ENCODE data around the gene TFCP2L1. TPM values are rescaled to one million over a fixed set of nuclear protein-coding genes. Genes with fewer than 3 reads are reported as not detected.

Gene TFCP2L1
- total RNA-seq, 1 experiment from 2014 or later: 2.4 TPM

DNA sequence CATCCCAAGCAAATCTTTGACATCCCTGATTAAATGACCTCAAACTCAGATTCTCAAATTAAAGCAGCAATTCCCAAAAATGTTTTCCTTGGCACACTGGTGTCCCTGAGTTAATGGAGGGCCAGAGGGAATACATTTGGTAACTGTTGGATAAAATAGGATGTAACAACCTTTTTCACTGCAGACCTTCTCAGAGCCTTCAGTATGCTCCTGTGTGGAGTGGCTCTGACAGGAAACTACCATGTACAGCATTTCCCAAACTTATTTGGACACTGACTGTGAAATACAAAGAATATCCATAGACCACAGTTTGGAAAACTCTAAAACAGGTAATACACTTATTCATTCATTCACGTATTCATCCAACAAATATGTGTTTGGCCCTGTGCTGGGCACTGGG is 91.8 kb downstream of the TFCP2L1 start:
- ATAC-seq: no peak
- H2AFZ ChIP-seq (ENCODE audit: low read length): no peak overlapping the region
- peaks cover 9% of the 10 kb centered on the region; the same call in 1 of the 2 replicates for H3K4me1 ChIP-seq (ENCODE audit: insufficient read depth, low read length)
- no peak for DNase-seq
- no peaks in the 10 kb centered on the region for H3K9me2 ChIP-seq (replicated peaks; ENCODE audit: low read length)
- H3K4me2 ChIP-seq (ENCODE audit: low read length): no peak overlapping the region
- H3K9ac ChIP-seq (ENCODE audit: low read length): no peak overlapping the region
- no peaks in the 10 kb centered on the region for H3K9me3 ChIP-seq (ENCODE audit: low read length)
- no peaks in the 10 kb centered on the region for H3K79me2 ChIP-seq (ENCODE audit: low read length)
- no peaks in the 10 kb centered on the region for H3K27me3 ChIP-seq (ENCODE audit: low read length)
- H3K4me3 ChIP-seq (ENCODE audit: low read length): no peak overlapping the region
- CTCF ChIA-PET: no interaction called here
- BruUV-seq (replicated peaks): no TSS peak
- no peaks in the 10 kb centered on the region for H3K36me3 ChIP-seq (ENCODE audit: low read depth, low read length)
- no peaks in the 10 kb centered on the region for H4K20me1 ChIP-seq (ENCODE audit: low read length)
- POLR2A ChIA-PET (ENCODE audit: unreplicated experiment): no interaction called here
- TF ChIP-seq EZH2 (IDR thresholded peaks at IDR 0.05; ENCODE audit: low read length, unreplicated experiment): no peak
- TF ChIP-seq EZH2phosphoT487 (IDR thresholded peaks at IDR 0.05; ENCODE audit: borderline replicate concordance, low read length): no peak
- TF ChIP-seq, protein P1, sequence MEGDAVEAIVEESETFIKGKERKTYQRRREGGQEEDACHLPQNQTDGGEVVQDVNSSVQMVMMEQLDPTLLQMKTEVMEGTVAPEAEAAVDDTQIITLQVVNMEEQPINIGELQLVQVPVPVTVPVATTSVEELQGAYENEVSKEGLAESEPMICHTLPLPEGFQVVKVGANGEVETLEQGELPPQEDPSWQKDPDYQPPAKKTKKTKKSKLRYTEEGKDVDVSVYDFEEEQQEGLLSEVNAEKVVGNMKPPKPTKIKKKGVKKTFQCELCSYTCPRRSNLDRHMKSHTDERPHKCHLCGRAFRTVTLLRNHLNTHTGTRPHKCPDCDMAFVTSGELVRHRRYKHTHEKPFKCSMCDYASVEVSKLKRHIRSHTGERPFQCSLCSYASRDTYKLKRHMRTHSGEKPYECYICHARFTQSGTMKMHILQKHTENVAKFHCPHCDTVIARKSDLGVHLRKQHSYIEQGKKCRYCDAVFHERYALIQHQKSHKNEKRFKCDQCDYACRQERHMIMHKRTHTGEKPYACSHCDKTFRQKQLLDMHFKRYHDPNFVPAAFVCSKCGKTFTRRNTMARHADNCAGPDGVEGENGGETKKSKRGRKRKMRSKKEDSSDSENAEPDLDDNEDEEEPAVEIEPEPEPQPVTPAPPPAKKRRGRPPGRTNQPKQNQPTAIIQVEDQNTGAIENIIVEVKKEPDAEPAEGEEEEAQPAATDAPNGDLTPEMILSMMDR (conservative IDR thresholded peaks at IDR 0.05; ENCODE audit: low read depth, low read length): no peak
- intact Hi-C loops (cut with micrococcal nuclease): no loop called here
- H3K27ac ChIP-seq (ENCODE audit: low read length): no peak overlapping the region
- H3F3A ChIP-seq (ENCODE audit: low read length, unreplicated experiment): no peaks in the 10 kb centered on the region

DNA sequence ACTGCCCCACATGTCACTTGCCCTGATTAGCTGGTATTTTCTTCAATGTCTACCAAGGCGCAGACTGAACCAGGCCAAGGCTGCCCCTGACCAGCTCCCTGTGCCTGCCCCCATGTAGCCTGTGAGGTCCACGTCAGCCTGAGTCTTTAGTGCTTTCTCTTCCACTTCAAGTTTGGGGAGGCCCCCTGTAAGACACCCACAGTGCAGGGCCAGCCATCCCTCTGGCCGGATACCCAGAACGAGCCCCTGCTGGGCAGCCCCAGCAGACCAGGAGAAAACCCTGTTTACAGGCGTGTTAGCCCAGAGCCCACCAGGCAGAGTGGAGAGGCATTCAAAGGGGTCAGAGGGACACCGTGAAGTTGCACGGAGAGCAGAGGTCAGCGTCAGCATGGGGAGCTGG is 92.4 kb downstream of the TFCP2L1 start:
- Histone ChIP-seq H4K20me1 (ENCODE audit: low read length) (no peaks in the 10 kb centered on the region), H3K27me3 (ENCODE audit: low read length) (no peaks in the 10 kb centered on the region), H3F3A (ENCODE audit: low read length, unreplicated experiment) (no peaks in the 10 kb centered on the region), H3K27ac (ENCODE audit: low read length) (no peak overlapping the region), H3K79me2 (ENCODE audit: low read length) (no peaks in the 10 kb centered on the region), H3K9ac (ENCODE audit: low read length) (no peak overlapping the region), H2AFZ (ENCODE audit: low read length) (no peak overlapping the region), H3K9me3 (ENCODE audit: low read length) (no peaks in the 10 kb centered on the region), H3K4me2 (ENCODE audit: low read length) (no peak overlapping the region), H3K9me2 (replicated peaks; ENCODE audit: low read length) (no peaks in the 10 kb centered on the region), H3K4me3 (ENCODE audit: low read length) (no peak overlapping the region), H3K36me3 (ENCODE audit: low read depth, low read length) (no peaks in the 10 kb centered on the region), H3K4me1 (ENCODE audit: insufficient read depth, low read length) (peaks cover 6% of the 10 kb centered on the region; the same call in 1 of the 2 replicates)
- POLR2A ChIA-PET (ENCODE audit: unreplicated experiment): no interaction called here
- ATAC-seq (no peak), DNase-seq (no peak)
- intact Hi-C loops (cut with micrococcal nuclease): no loop called here
- BruUV-seq (replicated peaks): no TSS peak
- CTCF ChIA-PET: no interaction called here
- TF ChIP-seq EZH2phosphoT487 (IDR thresholded peaks at IDR 0.05; ENCODE audit: borderline replicate concordance, low read length): no peak
- TF ChIP-seq, protein P1 (conservative IDR thresholded peaks at IDR 0.05; ENCODE audit: low read depth, low read length): no peak
- no peak for TF ChIP-seq EZH2 (IDR thresholded peaks at IDR 0.05; ENCODE audit: low read length, unreplicated experiment)

DNA sequence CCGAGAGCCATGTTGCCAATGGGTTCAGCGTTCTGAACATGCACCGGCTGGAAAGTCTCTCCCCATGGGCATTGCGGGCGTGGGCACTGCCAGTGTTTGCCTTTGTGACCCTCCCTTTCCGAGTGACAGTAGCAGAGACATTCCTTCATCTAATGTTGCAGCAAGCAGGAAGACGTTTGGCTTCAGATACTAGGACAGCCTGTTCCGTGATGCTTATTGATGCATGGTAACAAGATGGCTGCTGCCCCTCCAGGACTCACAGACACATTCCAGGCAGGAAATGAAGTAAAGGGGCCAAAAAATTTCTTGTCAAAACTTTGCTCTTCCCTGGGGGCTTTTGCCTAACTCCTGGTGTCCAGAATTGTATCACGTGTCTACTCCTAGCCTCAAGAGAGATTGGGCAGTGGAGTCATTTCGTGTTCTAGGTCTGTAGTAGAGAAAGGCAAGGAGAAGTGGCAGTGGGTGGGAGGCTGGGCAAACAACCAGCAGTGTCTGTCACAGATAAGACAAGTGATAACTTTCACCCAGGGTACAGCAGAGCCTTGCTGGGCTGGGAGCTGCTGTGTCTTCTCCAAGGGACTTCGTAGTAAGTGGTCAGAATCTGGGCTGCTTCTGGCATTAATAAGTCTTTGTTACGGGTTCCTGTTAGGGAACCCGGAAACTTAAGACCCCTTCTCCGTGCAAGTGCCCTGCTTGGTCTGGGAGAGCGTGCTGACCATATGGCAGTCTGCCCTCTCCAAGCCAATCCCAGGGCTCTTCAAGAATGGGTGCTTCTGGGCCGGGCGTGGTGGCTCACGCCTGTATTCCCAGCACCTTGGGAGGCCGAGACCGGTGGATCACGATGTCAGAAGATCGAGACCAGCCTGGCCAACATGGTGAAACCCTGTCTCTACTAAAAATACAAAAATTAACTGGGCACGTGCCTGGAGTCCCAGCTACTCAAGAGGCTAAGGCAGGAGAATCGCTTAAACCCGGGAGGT is 93.5 kb downstream of the TFCP2L1 start:
- POLR2A ChIA-PET (ENCODE audit: unreplicated experiment): no interaction called here
- no TSS peak for BruUV-seq (replicated peaks)
- H2AFZ ChIP-seq (ENCODE audit: low read length): no peak overlapping the region

More for the DNA sequence above, 93.5 kb downstream of the TFCP2L1 start:
- CTCF ChIA-PET: no interaction called here
- Histone ChIP-seq H3K4me2 (ENCODE audit: low read length) (no peak overlapping the region), H3K9me2 (replicated peaks; ENCODE audit: low read length) (no peaks in the 10 kb centered on the region), H3K36me3 (ENCODE audit: low read depth, low read length) (no peaks in the 10 kb centered on the region), H3K4me3 (ENCODE audit: low read length) (no peak overlapping the region), H3K27ac (ENCODE audit: low read length) (no peak overlapping the region), H3F3A (ENCODE audit: low read length, unreplicated experiment) (no peaks in the 10 kb centered on the region), H3K9me3 (ENCODE audit: low read length) (no peaks in the 10 kb centered on the region), H3K79me2 (ENCODE audit: low read length) (no peaks in the 10 kb centered on the region), H3K27me3 (ENCODE audit: low read length) (no peaks in the 10 kb centered on the region), H3K4me1 (ENCODE audit: insufficient read depth, low read length) (peaks cover under 1% of the 10 kb centered on the region; the same call in 1 of the 2 replicates), H4K20me1 (ENCODE audit: low read length) (no peaks in the 10 kb centered on the region), H3K9ac (ENCODE audit: low read length) (no peak overlapping the region)
- ATAC-seq (no peak), DNase-seq (no peak)
- TF ChIP-seq, protein P1 (conservative IDR thresholded peaks at IDR 0.05; ENCODE audit: low read depth, low read length): no peak
- TF ChIP-seq EZH2 (IDR thresholded peaks at IDR 0.05; ENCODE audit: low read length, unreplicated experiment) (no peak), EZH2phosphoT487 (IDR thresholded peaks at IDR 0.05; ENCODE audit: borderline replicate concordance, low read length) (no peak)
- intact Hi-C loops (cut with micrococcal nuclease): no loop called here
